Stimulated activated CD4-positive, alpha-beta T cell treated with anti-CD3 and anti-CD28 coated beads, Interleukin-2, amount 100 ng/mL, for 4 hours (primary cell): Measurements from ENCODE around the gene F10.

ENCODE experiments used
- DNase-seq: peaks from one replicate; pipeline ENCODE4 v3.0.0-alpha.2; 2020; ENCODE audit warnings: low read depth

Gene F10

GRCh38 chr13:113117335-113117872 is 5.2 kb upstream of the F10 start:
- DNase-seq: no peak

GRCh38 chr13:113117911-113118260 is 4.7 kb upstream of the F10 start:
- DNase-seq: no peak

GRCh38 chr13:113118261-113119021 is 4.2 kb upstream of the F10 start:
- DNase-seq: no peak

GRCh38 chr13:113119166-113119821 is 3.3 kb upstream of the F10 start:
- DNase-seq: no peak

- DNase-seq: no peak
Observed at GRCh38 chr13:113119822-113120189, 2.8 kb upstream of the F10 start.

GRCh38 chr13:113120300-113121182 is 2.1 kb upstream of the F10 start:
- DNase-seq: no peak

GRCh38 chr13:113121183-113121927 is 1.2 kb upstream of the F10 start:
- DNase-seq: no peak

GRCh38 chr13:113121928-113122471 is 599 bp upstream of the F10 start:
- no peak for DNase-seq

GRCh38 chr13:113123226-113124201 is 915 bp downstream of the F10 start:
- no peak for DNase-seq

GRCh38 chr13:113124211-113124970 is 1.8 kb downstream of the F10 start:
- no peak for DNase-seq

GRCh38 chr13:113125506-113126264 is 3.1 kb downstream of the F10 start:
- no peak for DNase-seq

- DNase-seq: no peak
Observed at GRCh38 chr13:113126265-113127150, 3.9 kb downstream of the F10 start.

GRCh38 chr13:113129480-113129879 is 6.9 kb downstream of the F10 start:
- no peak for DNase-seq

GRCh38 chr13:113129921-113130750 is 7.5 kb downstream of the F10 start:
- no peak for DNase-seq

GRCh38 chr13:113135281-113135760 is 12.7 kb downstream of the F10 start:
- DNase-seq: no peak

- DNase-seq: no peak
Observed at GRCh38 chr13:113137691-113138298, 15.2 kb downstream of the F10 start.
